Breast epithelium (tissue), 4 donors: ENCODE data around the gene SNTG2. TPM values are rescaled to one million over a fixed set of nuclear protein-coding genes. Genes with fewer than 3 reads are reported as not detected.

Source experiments
- DNase-seq, 2 donors: peaks; one replicate each; pipeline ENCODE4 v3.0.0-alpha.2; 2019; ENCODE audit warnings: low spot score in 2 of 2
- H3K27ac ChIP-seq, 2 donors: fragments of 200-600 bp; sonication (generic) in 1 of 2; one replicate each; pipeline ENCODE4 v1.5.1; 2016 to 2019; ENCODE audit warnings: mild to moderate bottlenecking in 1 of 2
- H3K27me3 ChIP-seq, 2 donors: fragments of 200-600 bp; sonication (generic) in 1 of 2; one replicate each; pipeline versions ENCODE4 v1.5.1 to v1.6.0; 2017 to 2019; ENCODE audit warnings: control low read depth in 1 of 2, mild to moderate bottlenecking in 1 of 2
- H3K36me3 ChIP-seq: fragments of 200-600 bp; one replicate; pipeline ENCODE4 v1.5.1; 2019
- H3K4me1 ChIP-seq, 2 donors: fragments of 200-600 bp; sonication (generic); one replicate each; pipeline ENCODE4 v1.5.1; 2016 to 2019; ENCODE audit warnings: control low read depth in 1 of 2
- H3K4me3 ChIP-seq, 3 donors: fragments of 200-600 bp; sonication (generic); 1 replicate in 2 of 3; 2 replicates in 1 of 3; pipeline ENCODE4 v1.5.1; 2016 to 2019; ENCODE audit warnings: mild to moderate bottlenecking in 3 of 3, moderate library complexity in 2 of 3
- H3K9me3 ChIP-seq, 2 donors: fragments of 200-600 bp; sonication (generic) in 1 of 2; one replicate each; pipeline ENCODE4 v1.5.1; 2016 to 2019; ENCODE audit warnings: control low read depth in 1 of 2
- CTCF ChIP-seq, 3 donors: fragments of 450-650 bp; IDR thresholded peaks; one replicate each; pipeline ENCODE4 v1.5.1; 2016 to 2017; ENCODE audit warnings: antibody characterized with exemption in 3 of 3, mild to moderate bottlenecking in 3 of 3, moderate library complexity in 3 of 3
- POLR2A ChIP-seq: fragments of 450-650 bp; IDR thresholded peaks from one replicate; pipeline ENCODE4 v1.6.1; 2016; ENCODE audit warnings: antibody characterized with exemption, mild to moderate bottlenecking, moderate library complexity
- POLR2AphosphoS5 ChIP-seq, 3 donors: sonication (generic); formaldehyde crosslinking; IDR thresholded peaks; one replicate each; pipeline ENCODE4 v1.6.1; 2017; ENCODE audit warnings: antibody characterized with exemption in 3 of 3
- intact Hi-C: fragments of 100-400 bp; cut with DNase I; formaldehyde crosslinking; loops from one replicate; pipeline ENCODE4 v1.15.1; 2023; ENCODE audit warnings: low total_unique reads
- total RNA-seq, 3 donors: library from RNA; depleted of rRNA; stranded (reverse); fragments of >200 nt; gene quantifications; one replicate each; pipeline ENCODE4 v1.1.0, GENCODE V29; 2016

Gene SNTG2
- total RNA-seq, 3 donors from 2014 or later = 4.6 to 7.4 (median 6.0) TPM

GRCh38 chr2:1233281-1233680 is 282.6 kb downstream of the SNTG2 start:
- no peaks in the 10 kb centered on the region for H3K4me1 ChIP-seq
- H3K27ac ChIP-seq = no peak overlapping the region
- no peaks in the 10 kb centered on the region for H3K9me3 ChIP-seq
- TF ChIP-seq POLR2A = no peak
- TF ChIP-seq POLR2AphosphoS5 (IDR thresholded peaks at IDR 0.05) = no peak
- TF ChIP-seq CTCF (IDR thresholded peaks at IDR 0.05) = no peak
- H3K4me3 ChIP-seq = no peak overlapping the region
- H3K36me3 ChIP-seq = no peaks in the 10 kb centered on the region
- H3K27me3 ChIP-seq = no peaks in the 10 kb centered on the region
- intact Hi-C loops = no loop called here
- no peak for DNase-seq

- H3K27me3 ChIP-seq = no peaks in the 10 kb centered on the region
- intact Hi-C loops = no loop called here
- H3K27ac ChIP-seq = no peak overlapping the region
- TF ChIP-seq POLR2AphosphoS5 (IDR thresholded peaks at IDR 0.05) = no peak
- TF ChIP-seq POLR2A = no peak
- TF ChIP-seq CTCF (IDR thresholded peaks at IDR 0.05) = no peak
- no peaks in the 10 kb centered on the region for H3K9me3 ChIP-seq
- no peak overlapping the region for H3K4me3 ChIP-seq
- no peak for DNase-seq
- H3K4me1 ChIP-seq = no peaks in the 10 kb centered on the region
- no peaks in the 10 kb centered on the region for H3K36me3 ChIP-seq
Observed at GRCh38 chr2:1234731-1235308, 284.2 kb downstream of the SNTG2 start.

DNA sequence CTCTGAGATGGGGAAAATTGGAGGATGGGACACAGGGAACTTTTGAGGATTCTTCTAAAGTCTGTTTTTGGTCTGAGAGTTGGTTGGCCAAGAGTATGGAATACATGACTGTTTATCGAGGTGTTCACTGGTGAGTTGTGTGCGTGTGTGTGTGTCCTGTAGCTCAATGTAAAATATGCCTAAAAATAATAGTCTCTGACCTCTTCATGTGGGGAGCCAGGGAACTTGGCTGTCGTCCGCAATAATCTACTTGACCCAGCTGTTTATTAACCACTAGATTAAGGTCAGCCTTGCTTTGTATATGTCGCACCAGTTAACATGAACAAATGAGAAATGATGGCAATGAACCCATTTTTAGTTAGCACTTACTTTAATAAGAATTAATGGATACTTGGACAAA is 285.2 kb downstream of the SNTG2 start:
- Histone ChIP-seq H3K36me3 (no peaks in the 10 kb centered on the region), H3K27ac (no peak overlapping the region), H3K27me3 (no peaks in the 10 kb centered on the region), H3K9me3 (no peaks in the 10 kb centered on the region), H3K4me3 (no peak overlapping the region), H3K4me1 (no peaks in the 10 kb centered on the region)
- no peak for TF ChIP-seq CTCF (IDR thresholded peaks at IDR 0.05)
- no peak for TF ChIP-seq POLR2A
- TF ChIP-seq POLR2AphosphoS5 (IDR thresholded peaks at IDR 0.05) = no peak
- intact Hi-C loops = no loop called here
- no peak for DNase-seq

DNA sequence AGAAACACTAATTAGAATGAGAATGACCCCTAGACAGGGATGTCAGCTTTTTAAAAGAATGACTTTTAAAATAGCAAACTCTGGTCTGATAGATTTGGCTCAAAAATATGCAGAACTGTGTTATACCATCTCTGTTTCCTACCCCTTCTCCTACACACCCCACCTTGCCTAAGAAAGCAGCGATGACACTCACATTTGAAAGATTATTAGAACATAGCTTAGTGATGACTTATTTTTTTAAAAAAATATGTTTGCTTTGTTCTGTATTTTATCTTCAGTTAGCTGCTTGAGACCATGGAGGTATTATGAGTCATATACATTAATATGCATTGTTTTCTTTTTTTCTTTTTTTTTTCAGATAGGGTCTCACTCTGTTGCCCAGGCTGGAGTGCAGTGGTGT is 286.0 kb downstream of the SNTG2 start:
- Histone ChIP-seq H3K36me3 (no peaks in the 10 kb centered on the region), H3K27ac (no peak overlapping the region), H3K4me1 (no peaks in the 10 kb centered on the region), H3K27me3 (no peaks in the 10 kb centered on the region), H3K4me3 (no peak overlapping the region), H3K9me3 (no peaks in the 10 kb centered on the region)
- DNase-seq = no peak
- intact Hi-C loops = no loop called here
- TF ChIP-seq CTCF (IDR thresholded peaks at IDR 0.05) (no peak), POLR2A (no peak), POLR2AphosphoS5 (IDR thresholded peaks at IDR 0.05) (no peak)

DNA sequence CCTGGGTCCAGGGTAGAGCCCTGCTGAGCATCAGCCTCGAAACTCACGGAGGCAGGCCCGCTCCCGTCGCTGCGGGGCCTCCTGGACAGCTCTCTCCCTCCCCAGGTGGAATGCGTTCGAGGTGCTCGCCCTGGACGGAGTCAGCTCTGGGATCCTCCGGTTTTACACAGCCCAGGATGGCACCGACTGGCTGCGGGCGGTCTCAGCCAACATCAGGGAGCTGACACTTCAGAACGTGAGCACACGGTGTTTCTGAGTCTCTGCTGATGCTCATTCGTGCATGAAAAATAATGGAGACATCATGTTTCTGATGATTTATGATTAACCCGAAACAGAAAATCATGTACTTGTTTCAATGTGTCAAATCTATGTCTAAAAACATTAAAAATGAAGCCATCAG is 287.1 kb downstream of the SNTG2 start:
- Histone ChIP-seq H3K36me3 (no peaks in the 10 kb centered on the region), H3K4me1 (no peaks in the 10 kb centered on the region), H3K27me3 (no peaks in the 10 kb centered on the region), H3K27ac (no peak overlapping the region), H3K4me3 (no peak overlapping the region), H3K9me3 (no peaks in the 10 kb centered on the region)
- no peak for DNase-seq
- TF ChIP-seq POLR2A = no peak
- no peak for TF ChIP-seq CTCF (IDR thresholded peaks at IDR 0.05)
- no peak for TF ChIP-seq POLR2AphosphoS5 (IDR thresholded peaks at IDR 0.05)
- intact Hi-C loops = no loop called here
